Liver (tissue), 9 donors: Measurements from ENCODE around the gene EIPR1. TPM values are rescaled to one million over a fixed set of nuclear protein-coding genes. Genes with fewer than 3 reads are reported as not detected.

Experiments
- DNase-seq: peaks from one replicate; pipeline ENCODE4 v3.0.0-alpha.2; 2017; ENCODE audit warnings: low spot score
- H3K27ac ChIP-seq, 2 donors: one replicate each; pipeline ENCODE4 v1.7.0; 2013; ENCODE audit warnings: inconsistent platforms in 2 of 2, low read length in 2 of 2, control low read depth in 1 of 2, low read depth in 1 of 2, mild to moderate bottlenecking in 1 of 2
- H3K27me3 ChIP-seq, 4 donors: one replicate each; pipeline versions ENCODE4 v1.6.1 to v1.7.0; 2013; ENCODE audit warnings: low read length in 3 of 4, inconsistent platforms in 1 of 4, mild to moderate bottlenecking in 1 of 4, moderate library complexity in 1 of 4; ENCODE audit not compliant: control insufficient read depth in 4 of 4, insufficient read depth in 4 of 4
- H3K36me3 ChIP-seq, 4 donors: one replicate each; pipeline versions ENCODE4 v1.6.1 to v1.7.0; 2013; ENCODE audit warnings: low read length in 3 of 4, mild to moderate bottlenecking in 3 of 4, low read depth in 1 of 4, moderate library complexity in 1 of 4; ENCODE audit not compliant: control insufficient read depth in 4 of 4, insufficient read depth in 3 of 4
- H3K4me1 ChIP-seq, 4 donors: one replicate each; pipeline versions ENCODE4 v1.6.1 to v1.7.0; 2013; ENCODE audit warnings: low read length in 3 of 4, mild to moderate bottlenecking in 3 of 4, moderate library complexity in 1 of 4; ENCODE audit not compliant: control insufficient read depth in 4 of 4, insufficient read depth in 4 of 4
- H3K4me3 ChIP-seq, 3 donors: one replicate each; pipeline versions ENCODE4 v1.6.1 to v1.7.0; 2013; ENCODE audit warnings: low read length in 3 of 3, control low read depth in 1 of 3, low read depth in 1 of 3, mild to moderate bottlenecking in 1 of 3
- H3K9ac ChIP-seq, 2 donors: one replicate each; pipeline ENCODE4 v1.7.0; 2013; ENCODE audit warnings: low read length in 2 of 2, mild to moderate bottlenecking in 2 of 2, moderate library complexity in 2 of 2, control low read depth in 1 of 2, low read depth in 1 of 2
- H3K9me3 ChIP-seq, 4 donors: one replicate each; pipeline versions ENCODE4 v1.6.1 to v1.7.0; 2013; ENCODE audit warnings: low read length in 3 of 4; ENCODE audit not compliant: control insufficient read depth in 4 of 4
- CTCF ChIP-seq: fragments of 150-350 bp; IDR thresholded peaks from 2 replicates; pipeline ENCODE4 v1.5.1; 2017; ENCODE audit warnings: improper control_type of control experiment, low read depth, low read length; ENCODE audit not compliant: missing input control
- EGR1 ChIP-seq, 2 donors: IDR thresholded peaks; 2 replicates each; pipeline ENCODE4 v1.6.1; 2016 to 2018; ENCODE audit warnings: antibody characterized with exemption in 2 of 2, low read depth in 2 of 2
- FOXA1 ChIP-seq: IDR thresholded peaks from 2 replicates; pipeline ENCODE4 v1.6.1; 2016; ENCODE audit warnings: antibody characterized with exemption
- FOXA2 ChIP-seq: IDR thresholded peaks from 2 replicates; pipeline ENCODE4 v1.6.1; 2016; ENCODE audit warnings: antibody characterized with exemption
- GABPA ChIP-seq, 2 donors: IDR thresholded peaks in 1 of 2; conservative IDR thresholded peaks in 1 of 2; 2 replicates each; pipeline ENCODE4 v1.6.1; 2016; ENCODE audit warnings: antibody characterized with exemption in 2 of 2, mild to moderate bottlenecking in 1 of 2, moderate library complexity in 1 of 2
- HNF4A ChIP-seq, 2 donors: conservative IDR thresholded peaks; 2 replicates each; pipeline ENCODE4 v1.6.1; 2016; ENCODE audit warnings: antibody characterized with exemption in 2 of 2, mild to moderate bottlenecking in 2 of 2
- HNF4G ChIP-seq: IDR thresholded peaks from 2 replicates; pipeline ENCODE4 v1.6.1; 2016; ENCODE audit warnings: antibody characterized with exemption
- JUND ChIP-seq, 2 donors: IDR thresholded peaks; 2 replicates each; pipeline ENCODE4 v1.6.1; 2016; ENCODE audit warnings: antibody characterized with exemption in 2 of 2
- NR2F2 ChIP-seq: IDR thresholded peaks from 2 replicates; pipeline ENCODE4 v1.6.1; 2016; ENCODE audit warnings: antibody characterized with exemption
- RAD21 ChIP-seq, 2 donors: IDR thresholded peaks; 2 replicates each; pipeline ENCODE4 v1.6.1; 2016; ENCODE audit warnings: antibody characterized with exemption in 2 of 2, mild to moderate bottlenecking in 2 of 2
- REST ChIP-seq: IDR thresholded peaks from 2 replicates; pipeline ENCODE4 v1.6.1; 2016; ENCODE audit warnings: antibody characterized with exemption, mild to moderate bottlenecking
- RXRA ChIP-seq, 2 donors: IDR thresholded peaks; 2 replicates each; pipeline ENCODE4 v1.6.1; 2017 to 2018; ENCODE audit warnings: antibody characterized with exemption in 2 of 2, mild to moderate bottlenecking in 1 of 2
- SP1 ChIP-seq: IDR thresholded peaks from 2 replicates; pipeline ENCODE4 v1.6.1; 2018; ENCODE audit warnings: antibody characterized with exemption, mild to moderate bottlenecking
- TAF1 ChIP-seq: conservative IDR thresholded peaks from 2 replicates; pipeline ENCODE4 v1.6.1; 2016; ENCODE audit warnings: antibody characterized with exemption, mild to moderate bottlenecking
- YY1 ChIP-seq: IDR thresholded peaks from 2 replicates; pipeline ENCODE4 v1.6.1; 2016; ENCODE audit warnings: antibody characterized with exemption, mild to moderate bottlenecking
- ZBTB33 ChIP-seq: IDR thresholded peaks from 2 replicates; pipeline ENCODE4 v1.6.1; 2016; ENCODE audit warnings: antibody characterized with exemption
- WGBS: extraction: QIAGEN DNeasy Blood & Tissue Kit; methylation state at CpG from one replicate; pipeline ENCODE4 v1.1.7; 2013; 5-methylcytosine and 5-hydroxymethylcytosine counted together
- polyA plus RNA-seq, 2 donors: library from polyadenylated mRNA; stranded (reverse) in 1 of 2; unstranded in 1 of 2; fragments of 200-250 nt in 1 of 2; fragments of >200 nt in 1 of 2; fragmentation: Nextera tagmentation in 1 of 2; extraction: Ambion mirVana in 1 of 2; gene quantifications; one replicate each; pipeline versions ENCODE4 v1.2.1 to v1.2.3, GENCODE V29; 2013 to 2015
- total RNA-seq, 2 donors: library from RNA; depleted of rRNA; stranded (reverse); fragments of >200 nt; gene quantifications; one replicate each; pipeline ENCODE4 v1.2.3, GENCODE V29; 2014
- TF ChIP-seq, protein P1 (sequence below): IDR thresholded peaks from 2 replicates; pipeline ENCODE4 v1.6.1; 2016; ENCODE audit warnings: antibody characterized with exemption
- donor health status: healthy.
- donor health status: healthy.
- donor health status: healthy.
- donor health status: healthy.
- donor health status: healthy.

Gene EIPR1
- total and polyA plus RNA-seq, 4 donors: 7.6 to 12.1 (median 11.4) TPM

GRCh38 chr2:3309496-3310355 is 67.9 kb downstream of the EIPR1 start:
- no peak for DNase-seq
- Histone ChIP-seq H3K36me3 (no peaks in the 10 kb centered on the region), H3K4me3 (no peak overlapping the region), H3K9me3 (no peaks in the 10 kb centered on the region), H3K27me3 (no peaks in the 10 kb centered on the region), H3K9ac (no peak overlapping the region), H3K4me1 (peaks cover 0 to 8% (median 3%) of the 10 kb centered on the region in 4 donors), H3K27ac (no peak overlapping the region)
- TF ChIP-seq HNF4G: no peak
- no peak for TF ChIP-seq EGR1 (IDR thresholded peaks at IDR 0.05; ENCODE audit: low read depth in 2 of 2)
- TF ChIP-seq, protein P1, sequence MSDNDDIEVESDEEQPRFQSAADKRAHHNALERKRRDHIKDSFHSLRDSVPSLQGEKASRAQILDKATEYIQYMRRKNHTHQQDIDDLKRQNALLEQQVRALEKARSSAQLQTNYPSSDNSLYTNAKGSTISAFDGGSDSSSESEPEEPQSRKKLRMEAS: no peak
- no peak for TF ChIP-seq RAD21 (IDR thresholded peaks at IDR 0.05)
- 88% methylated on average over 23 of the region's 23 CpGs for WGBS

DNA sequence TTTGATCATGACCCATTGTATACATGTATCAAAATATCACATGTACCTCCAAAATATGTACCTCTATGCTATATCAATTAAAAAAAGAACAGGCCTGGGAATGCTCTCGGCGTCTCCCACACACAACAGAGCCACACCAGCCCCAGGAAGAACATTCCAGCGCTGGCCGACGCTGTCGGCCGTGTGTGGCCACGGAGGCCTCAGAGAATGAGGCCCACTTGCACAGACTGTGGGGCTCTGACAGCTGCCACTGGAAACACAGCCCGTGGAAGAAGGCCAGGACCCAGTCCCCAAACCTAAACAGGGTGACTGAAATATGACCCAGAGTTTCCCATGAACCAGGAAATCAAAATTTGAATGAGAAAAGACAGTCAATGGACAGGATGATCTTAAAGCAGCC is 69.7 kb downstream of the EIPR1 start:
- Histone ChIP-seq H3K9me3 (no peaks in the 10 kb centered on the region), H3K9ac (no peak overlapping the region), H3K4me3 (no peak overlapping the region), H3K36me3 (no peaks in the 10 kb centered on the region), H3K4me1 (peaks cover 5 to 18% (median 8%) of the 10 kb centered on the region in 4 donors), H3K27ac (no peak overlapping the region), H3K27me3 (no peaks in the 10 kb centered on the region)
- 90% methylated on average over 9 of the region's 9 CpGs for WGBS
- TF ChIP-seq CTCF (no peak), REST (no peak), FOXA1 (no peak), NR2F2 (no peak), HNF4G (no peak), ZBTB33 (no peak), TAF1 (no peak), YY1 (no peak), JUND (IDR thresholded peaks at IDR 0.05) (no peak), SP1 (no peak), FOXA2 (no peak), GABPA (IDR thresholded peaks at IDR 0.05 in 1 of 2, conservative IDR thresholded peaks at IDR 0.05 in 1 of 2) (no peak), HNF4A (conservative IDR thresholded peaks at IDR 0.05) (no peak), RXRA (IDR thresholded peaks at IDR 0.05) (no peak)
- TF ChIP-seq, protein P1: no peak
- DNase-seq: no peak
